Fibroblast of lung (primary cell): ENCODE data around the gene PIGK. TPM values are rescaled to one million over a fixed set of nuclear protein-coding genes. Genes with fewer than 3 reads are reported as not detected.

Experiments used
- DNase-seq, 2 donors: peaks; one replicate each; pipeline versions ENCODE4 v3.0.0 to v3.0.0-alpha.2; 2010; ENCODE audit warnings: low read depth in 2 of 2
- H2AFZ ChIP-seq: 2 replicates; pipeline ENCODE4 v1.5.1; 2012; ENCODE audit warnings: low read length, control low read depth, inconsistent platforms
- H3K27ac ChIP-seq: 2 replicates; pipeline ENCODE4 v1.5.1; 2011; ENCODE audit warnings: low read length, control low read depth; ENCODE audit not compliant: insufficient read depth
- H3K27me3 ChIP-seq: 2 replicates; pipeline ENCODE4 v1.5.1; 2011; ENCODE audit warnings: mild to moderate bottlenecking, low read length; ENCODE audit not compliant: control insufficient read depth, insufficient read depth
- H3K36me3 ChIP-seq: 2 replicates; pipeline ENCODE4 v1.5.1; 2011; ENCODE audit warnings: low read length; ENCODE audit not compliant: control insufficient read depth, insufficient read depth
- H3K4me1 ChIP-seq: 2 replicates; pipeline ENCODE4 v1.5.1; 2011; ENCODE audit warnings: low read length; ENCODE audit not compliant: control insufficient read depth, insufficient read depth; ENCODE audit errors: extremely low read depth
- H3K4me2 ChIP-seq: 2 replicates; pipeline ENCODE4 v1.5.1; 2011; ENCODE audit warnings: low read length, control low read depth; ENCODE audit not compliant: insufficient read depth; ENCODE audit errors: extremely low read depth
- H3K4me3 ChIP-seq, 4 experiments: fragments of 200-600 bp in 1 of 4; sonication (generic) in 1 of 4; replicated peaks in 1 of 4; 2 replicates each; pipeline ENCODE4 v1.5.1; 2011 to 2016; ENCODE audit warnings: low read length in 4 of 4, low read depth in 3 of 4, mild to moderate bottlenecking in 3 of 4, control low read depth in 2 of 4, inconsistent platforms in 1 of 4, mixed read lengths in 1 of 4; ENCODE audit not compliant: insufficient read depth in 1 of 4; ENCODE audit errors: control extremely low read depth in 1 of 4
- H3K79me2 ChIP-seq: 2 replicates; pipeline ENCODE4 v1.5.1; 2012; ENCODE audit warnings: mild to moderate bottlenecking, low read length, inconsistent platforms; ENCODE audit not compliant: control insufficient read depth, insufficient read depth
- H3K9ac ChIP-seq: 2 replicates; pipeline ENCODE4 v1.5.1; 2011; ENCODE audit warnings: mild to moderate bottlenecking, low read length, control low read depth; ENCODE audit not compliant: insufficient read depth
- H3K9me3 ChIP-seq: 2 replicates; pipeline ENCODE4 v1.5.1; 2012; ENCODE audit warnings: low read depth, low read length; ENCODE audit not compliant: control insufficient read depth, insufficient read depth
- H4K20me1 ChIP-seq: 2 replicates; pipeline ENCODE4 v1.5.1; 2011; ENCODE audit warnings: low read length; ENCODE audit not compliant: control insufficient read depth, insufficient read depth; ENCODE audit errors: extremely low read depth
- EZH2 ChIP-seq: IDR thresholded peaks from 2 replicates; pipeline ENCODE4 v1.5.1; 2012; ENCODE audit warnings: low read length, control low read depth, mild to moderate bottlenecking; ENCODE audit errors: missing control alignments
- polyA plus RNA-seq, 2 donors: library from polyadenylated mRNA; depleted of rRNA in 1 of 2; stranded (reverse) in 1 of 2; unstranded in 1 of 2; fragments of >200 nt; gene quantifications; 2 replicates each; pipeline ENCODE4 v1.2.1, GENCODE V29; 2011 to 2012; ENCODE audit warnings: missing spikeins in 1 of 2
- total RNA-seq: library from RNA; depleted of rRNA; stranded (reverse); fragments of >200 nt; gene quantifications from 2 replicates; pipeline ENCODE4 v1.2.1, GENCODE V29; 2014
- TF ChIP-seq, protein P1 (sequence below), 2 donors: IDR thresholded peaks in 1 of 2; conservative IDR thresholded peaks in 1 of 2; 1 replicate in 1 of 2; 2 replicates in 1 of 2; pipeline ENCODE4 v1.5.1; 2011 to 2012; ENCODE audit warnings: low read length in 2 of 2, control low read depth in 1 of 2, inconsistent platforms in 1 of 2, low read depth in 1 of 2, mild to moderate bottlenecking in 1 of 2

Gene PIGK
- total and polyA plus RNA-seq, 2 donors (not counting 1 experiment from before 2014, with no cell fraction given) = 55.7 to 58.7 TPM

DNA sequence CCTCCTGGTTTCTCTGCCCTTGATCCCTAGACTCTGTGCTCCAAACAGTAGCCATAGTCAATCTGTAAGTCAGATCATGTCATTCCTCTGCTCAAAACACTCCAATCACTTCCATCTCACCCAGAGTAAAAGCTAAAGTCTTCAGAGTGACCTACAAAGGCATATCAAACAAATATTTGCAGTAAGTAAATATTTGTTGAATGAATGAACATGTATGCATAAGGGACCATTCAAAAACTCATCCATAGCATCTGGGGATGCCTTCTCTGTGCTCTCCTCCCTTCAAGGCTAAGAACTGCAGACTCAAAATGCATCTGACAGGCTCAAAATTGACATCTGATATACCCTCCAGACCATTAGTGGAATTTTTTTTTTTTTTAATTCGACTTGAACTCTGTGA is 44.5 kb upstream of the PIGK start:
- no peaks in the 10 kb centered on the region for H4K20me1 ChIP-seq

DNA sequence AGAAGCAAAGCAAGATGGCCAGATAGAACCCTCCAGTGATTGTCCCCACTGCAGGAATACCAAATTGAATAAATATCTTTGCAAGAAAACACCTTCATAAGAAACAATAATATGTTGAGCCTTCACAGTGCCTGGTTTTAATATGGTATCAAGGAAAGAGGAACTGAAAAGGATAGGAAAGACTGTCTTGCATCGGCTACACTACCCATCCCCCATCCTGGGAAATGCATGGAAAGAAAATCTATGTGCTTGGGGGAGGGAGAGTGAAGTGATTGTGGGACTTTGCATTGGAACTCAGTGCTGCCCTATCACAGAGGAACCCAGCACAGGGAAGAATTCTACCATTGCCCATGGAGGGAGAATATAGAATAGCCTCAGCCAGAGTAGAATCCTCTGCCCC is 34.0 kb upstream of the PIGK start:
- no peak overlapping the region for H3K4me3 ChIP-seq
- H2AFZ ChIP-seq = no peak overlapping the region
- no peaks in the 10 kb centered on the region for H3K4me1 ChIP-seq
- no peak overlapping the region for H3K4me2 ChIP-seq
- TF ChIP-seq, protein P1, sequence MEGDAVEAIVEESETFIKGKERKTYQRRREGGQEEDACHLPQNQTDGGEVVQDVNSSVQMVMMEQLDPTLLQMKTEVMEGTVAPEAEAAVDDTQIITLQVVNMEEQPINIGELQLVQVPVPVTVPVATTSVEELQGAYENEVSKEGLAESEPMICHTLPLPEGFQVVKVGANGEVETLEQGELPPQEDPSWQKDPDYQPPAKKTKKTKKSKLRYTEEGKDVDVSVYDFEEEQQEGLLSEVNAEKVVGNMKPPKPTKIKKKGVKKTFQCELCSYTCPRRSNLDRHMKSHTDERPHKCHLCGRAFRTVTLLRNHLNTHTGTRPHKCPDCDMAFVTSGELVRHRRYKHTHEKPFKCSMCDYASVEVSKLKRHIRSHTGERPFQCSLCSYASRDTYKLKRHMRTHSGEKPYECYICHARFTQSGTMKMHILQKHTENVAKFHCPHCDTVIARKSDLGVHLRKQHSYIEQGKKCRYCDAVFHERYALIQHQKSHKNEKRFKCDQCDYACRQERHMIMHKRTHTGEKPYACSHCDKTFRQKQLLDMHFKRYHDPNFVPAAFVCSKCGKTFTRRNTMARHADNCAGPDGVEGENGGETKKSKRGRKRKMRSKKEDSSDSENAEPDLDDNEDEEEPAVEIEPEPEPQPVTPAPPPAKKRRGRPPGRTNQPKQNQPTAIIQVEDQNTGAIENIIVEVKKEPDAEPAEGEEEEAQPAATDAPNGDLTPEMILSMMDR (conservative IDR thresholded peaks at IDR 0.05 in 1 of 2, IDR thresholded peaks at IDR 0.05 in 1 of 2; ENCODE audit: low read depth in 1 of 2, low read length in 2 of 2) = no peak
- no peak for TF ChIP-seq EZH2
- no peaks in the 10 kb centered on the region for H3K27me3 ChIP-seq
- no peak overlapping the region for H3K9ac ChIP-seq
- H3K36me3 ChIP-seq = no peaks in the 10 kb centered on the region
- no peaks in the 10 kb centered on the region for H3K9me3 ChIP-seq
- DNase-seq = no peak
- H3K27ac ChIP-seq = no peak overlapping the region
- H3K79me2 ChIP-seq = no peaks in the 10 kb centered on the region
- H4K20me1 ChIP-seq = no peaks in the 10 kb centered on the region

More for the DNA sequence above, 44.5 kb upstream of the PIGK start:
- H3K4me2 ChIP-seq = no peak overlapping the region
- no peaks in the 10 kb centered on the region for H3K79me2 ChIP-seq
- H3K27ac ChIP-seq = no peak overlapping the region
- no peaks in the 10 kb centered on the region for H3K27me3 ChIP-seq
- H3K36me3 ChIP-seq = no peaks in the 10 kb centered on the region
- H2AFZ ChIP-seq = no peak overlapping the region
- H3K4me1 ChIP-seq = no peaks in the 10 kb centered on the region
- TF ChIP-seq EZH2 = no peak
- TF ChIP-seq, protein P1 (conservative IDR thresholded peaks at IDR 0.05 in 1 of 2, IDR thresholded peaks at IDR 0.05 in 1 of 2; ENCODE audit: low read depth in 1 of 2, low read length in 2 of 2) = no peak
- no peaks in the 10 kb centered on the region for H3K9me3 ChIP-seq
- H3K4me3 ChIP-seq = no peak overlapping the region
- DNase-seq = no peak
- H3K9ac ChIP-seq = no peak overlapping the region

DNA sequence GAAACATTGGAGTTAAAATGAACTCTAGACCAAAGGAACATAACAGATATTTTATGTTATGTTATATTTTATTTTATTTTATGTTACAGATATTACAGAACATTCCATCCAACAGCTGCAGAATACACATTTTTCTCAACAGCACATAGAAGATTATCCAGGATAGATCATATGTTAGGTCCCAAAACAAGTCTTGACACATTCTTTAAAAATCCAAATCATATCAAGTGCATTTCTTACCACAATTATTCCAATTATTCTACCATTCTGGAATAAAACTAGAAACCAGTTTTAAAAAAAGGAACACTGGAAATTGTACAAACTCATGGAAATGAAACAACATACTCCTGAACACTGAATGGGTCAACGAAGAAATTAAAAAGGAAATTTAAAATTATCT is 30.9 kb upstream of the PIGK start:
- TF ChIP-seq EZH2 = no peak
- TF ChIP-seq, protein P1 (conservative IDR thresholded peaks at IDR 0.05 in 1 of 2, IDR thresholded peaks at IDR 0.05 in 1 of 2; ENCODE audit: low read depth in 1 of 2, low read length in 2 of 2) = no peak
- Histone ChIP-seq H3K9ac (no peak overlapping the region), H3K27ac (no peak overlapping the region), H3K4me2 (no peak overlapping the region), H3K36me3 (no peaks in the 10 kb centered on the region), H2AFZ (no peak overlapping the region), H3K27me3 (no peaks in the 10 kb centered on the region), H3K9me3 (no peaks in the 10 kb centered on the region), H4K20me1 (no peaks in the 10 kb centered on the region), H3K79me2 (no peaks in the 10 kb centered on the region), H3K4me1 (no peaks in the 10 kb centered on the region), H3K4me3 (no peak overlapping the region)
- DNase-seq = no peak
